Neuron (in vitro differentiated cells): ENCODE data around the gene BZW2.
"Not testable (repeated sequence)": the region's sequence is repeated elsewhere in the genome, so short reads cannot be mapped to it uniquely, and the experiment has no call there.

Source experiments
- H2AFZ ChIP-seq: one replicate; pipeline ENCODE4 v1.6.1; 2013; ENCODE audit warnings: low read depth, mild to moderate bottlenecking, inconsistent platforms, low read length, moderate library complexity
- H3K27me3 ChIP-seq: one replicate; pipeline ENCODE4 v1.6.1; 2013; ENCODE audit warnings: low read length; ENCODE audit not compliant: insufficient read depth
- H3K36me3 ChIP-seq: one replicate; pipeline ENCODE4 v1.6.1; 2013; ENCODE audit warnings: low read length; ENCODE audit not compliant: insufficient read depth
- H3K4me1 ChIP-seq: one replicate; pipeline ENCODE4 v1.6.1; 2013; ENCODE audit warnings: low read length; ENCODE audit not compliant: insufficient read depth
- H3K4me3 ChIP-seq: 2 replicates; pipeline ENCODE4 v1.5.1; 2013; ENCODE audit warnings: mild to moderate bottlenecking, low read length, moderate library complexity
- H3K9me3 ChIP-seq: one replicate; pipeline ENCODE4 v1.6.1; 2013; ENCODE audit warnings: low read length

Gene BZW2

DNA sequence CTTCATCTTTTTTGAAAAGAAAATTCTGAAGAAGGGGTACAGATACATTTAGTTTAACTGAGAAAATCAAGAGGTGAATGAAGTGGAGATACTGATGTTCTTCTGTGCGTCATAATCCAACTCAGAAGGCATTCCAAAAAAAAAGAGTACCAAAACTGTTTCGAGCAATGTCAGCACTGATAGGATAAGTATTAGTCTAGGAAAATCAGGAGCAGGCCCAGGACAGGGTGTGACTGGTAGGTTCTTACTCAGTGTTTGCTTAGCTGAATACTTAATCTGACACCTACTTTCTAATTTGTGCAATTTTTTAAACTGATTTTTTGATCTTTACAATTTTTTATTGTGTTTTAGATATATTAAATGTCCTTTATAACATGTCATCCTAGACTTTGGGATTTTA, 4.3 kb downstream of the BZW2 start:
- Histone ChIP-seq H3K4me3 (no peak overlapping the region), H2AFZ (no peak overlapping the region), H3K36me3 (no peaks in the 10 kb centered on the region), H3K9me3 (no peaks in the 10 kb centered on the region), H3K27me3 (no peaks in the 10 kb centered on the region), H3K4me1 (peaks cover 26% of the 10 kb centered on the region)

DNA sequence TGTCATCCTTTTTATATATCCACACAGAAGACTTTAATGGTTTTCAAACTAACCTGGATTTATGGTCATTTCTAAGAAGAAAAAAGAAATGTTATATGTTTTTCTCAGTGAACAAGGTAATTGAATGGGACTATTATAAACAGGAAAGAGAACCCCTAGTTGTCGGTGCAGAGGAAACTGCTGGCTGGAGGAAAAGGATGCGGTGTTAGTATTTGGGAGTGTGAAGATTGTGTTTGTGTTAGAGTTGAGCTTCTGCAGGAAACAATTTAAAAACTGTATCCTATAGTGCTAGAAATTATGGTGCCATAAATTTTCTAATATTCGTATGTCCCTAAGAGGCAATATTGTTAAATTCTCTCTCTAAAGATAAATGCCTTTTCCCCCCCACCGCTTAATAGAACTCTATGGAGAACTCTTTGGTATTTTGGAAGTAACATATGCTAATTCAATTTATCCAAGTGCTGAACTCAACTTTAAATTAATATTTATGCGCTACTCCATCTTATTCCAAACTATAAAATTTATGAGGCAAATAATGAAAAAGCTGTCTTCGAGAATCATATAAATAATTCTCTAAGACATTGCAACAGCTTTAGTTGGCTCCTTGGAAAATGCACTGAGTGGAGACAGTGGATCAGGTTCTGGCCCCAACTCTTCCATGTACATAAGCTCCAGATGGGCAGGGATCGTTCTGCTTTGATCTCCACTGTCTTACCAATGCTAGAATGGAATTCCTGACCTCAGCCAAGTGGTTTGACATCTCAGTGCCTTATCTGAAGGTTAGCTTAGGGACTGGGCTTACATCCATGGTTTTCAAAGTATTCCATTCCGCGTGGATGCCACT, 5.6 kb downstream of the BZW2 start:
- Histone ChIP-seq H3K4me1 (peaks cover 26% of the 10 kb centered on the region), H3K27me3 (no peaks in the 10 kb centered on the region), H2AFZ (no peak overlapping the region), H3K36me3 (no peaks in the 10 kb centered on the region), H3K4me3 (no peak overlapping the region), H3K9me3 (no peaks in the 10 kb centered on the region)

- Histone ChIP-seq H3K4me1 (peaks cover 22% of the 10 kb centered on the region), H3K9me3 (no peaks in the 10 kb centered on the region), H3K36me3 (no peaks in the 10 kb centered on the region), H3K4me3 (no peak overlapping the region), H2AFZ (no peak overlapping the region), H3K27me3 (no peaks in the 10 kb centered on the region)
These were observed 6.2 kb downstream of the BZW2 start for GRCh38 chr7:16652240-16652583.

- no peaks in the 10 kb centered on the region for H3K36me3 ChIP-seq
- peaks cover 15% of the 10 kb centered on the region for H3K4me1 ChIP-seq
- no peaks in the 10 kb centered on the region for H3K27me3 ChIP-seq
- H3K9me3 ChIP-seq: no peaks in the 10 kb centered on the region
- H3K4me3 ChIP-seq: no peak overlapping the region
- no peak overlapping the region for H2AFZ ChIP-seq
These were observed 6.9 kb downstream of the BZW2 start for GRCh38 chr7:16652888-16653287.

- no peaks in the 10 kb centered on the region for H3K4me1 ChIP-seq
- no peak overlapping the region for H3K4me3 ChIP-seq
- H3K36me3 ChIP-seq: no peaks in the 10 kb centered on the region
- H2AFZ ChIP-seq: no peak overlapping the region
- no peaks in the 10 kb centered on the region for H3K27me3 ChIP-seq
- no peaks in the 10 kb centered on the region for H3K9me3 ChIP-seq
These were observed 9.4 kb downstream of the BZW2 start for GRCh38 chr7:16655394-16655793.

- Histone ChIP-seq H3K36me3 (no peaks in the 10 kb centered on the region), H3K4me3 (no peak overlapping the region), H3K4me1 (no peaks in the 10 kb centered on the region), H3K9me3 (no peaks in the 10 kb centered on the region), H2AFZ (no peak overlapping the region), H3K27me3 (no peaks in the 10 kb centered on the region)
These were observed 10.2 kb downstream of the BZW2 start for GRCh38 chr7:16656141-16656540.

GRCh38 chr7:16657656-16658279, 11.8 kb downstream of the BZW2 start:
- H3K4me3 ChIP-seq: no peak overlapping the region
- H3K27me3 ChIP-seq: no peaks in the 10 kb centered on the region
- H3K9me3 ChIP-seq: no peaks in the 10 kb centered on the region
- no peaks in the 10 kb centered on the region for H3K36me3 ChIP-seq
- no peak overlapping the region for H2AFZ ChIP-seq
- no peaks in the 10 kb centered on the region for H3K4me1 ChIP-seq

- H3K4me1 ChIP-seq, H3K27me3 ChIP-seq, H2AFZ ChIP-seq, H3K9me3 ChIP-seq, H3K36me3 ChIP-seq, H3K4me3 ChIP-seq: not testable (repeated sequence)
These were observed 14.0 kb downstream of the BZW2 start for GRCh38 chr7:16659854-16660497.

DNA sequence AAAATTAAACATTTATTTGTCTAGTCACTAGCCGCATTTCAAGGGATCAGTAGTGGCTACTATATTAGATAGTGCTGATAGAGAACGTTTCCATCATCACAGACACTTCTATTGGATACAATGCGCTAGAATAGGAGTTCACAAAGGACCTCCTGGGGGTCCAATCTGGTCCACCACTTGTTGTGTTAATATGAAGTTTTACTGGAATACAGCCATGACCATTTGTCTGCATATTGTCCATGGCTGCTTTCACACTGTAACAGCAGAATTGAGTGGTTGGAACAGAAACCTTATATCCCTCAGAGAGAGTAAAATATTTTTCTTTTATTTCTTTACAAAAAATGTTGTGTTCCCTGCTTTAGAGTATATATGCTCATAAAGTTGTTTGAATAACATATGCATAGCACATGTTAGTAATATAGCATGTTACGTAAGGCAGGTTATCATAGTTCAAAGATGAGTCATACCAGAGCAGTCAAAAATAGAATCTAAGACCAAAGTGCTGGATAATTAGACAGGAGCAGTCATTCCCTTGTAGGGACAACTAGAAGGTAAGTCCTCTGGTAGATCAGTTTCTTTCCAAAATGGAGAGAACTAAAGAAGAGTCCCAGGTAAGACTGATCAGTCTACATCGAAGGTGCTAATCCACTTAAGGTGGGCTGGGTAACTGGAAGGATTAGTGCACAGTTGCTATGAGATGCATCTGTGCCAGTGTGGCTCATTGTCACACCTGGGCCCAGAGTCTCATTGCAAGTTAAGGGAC, 14.9 kb downstream of the BZW2 start:
- peaks cover 3% of the 10 kb centered on the region for H3K36me3 ChIP-seq

DNA sequence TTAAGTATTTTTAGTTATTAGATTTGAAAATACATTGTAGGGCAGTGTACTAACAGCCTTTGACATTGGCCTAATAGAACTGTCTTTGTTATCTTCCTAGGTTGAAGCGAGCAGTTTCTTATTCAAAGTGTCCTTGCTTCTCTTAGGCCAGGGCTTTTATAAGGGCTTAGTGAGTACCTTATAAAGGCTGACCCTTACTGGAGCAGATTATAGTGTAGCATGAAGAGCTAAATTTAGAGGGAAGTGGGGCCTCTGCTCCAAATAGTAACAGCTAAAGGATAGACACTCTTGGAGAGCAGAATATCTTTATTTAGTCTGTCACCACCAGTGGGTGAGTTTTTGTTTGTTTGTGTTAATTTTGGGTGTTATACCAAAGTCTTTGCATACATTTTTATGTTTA, 15.9 kb downstream of the BZW2 start:
- Histone ChIP-seq H3K36me3 (peaks cover 9% of the 10 kb centered on the region), H3K27me3 (no peaks in the 10 kb centered on the region), H3K9me3 (no peaks in the 10 kb centered on the region), H3K4me1 (no peaks in the 10 kb centered on the region), H2AFZ (no peak overlapping the region), H3K4me3 (no peak overlapping the region)

More for the DNA sequence above, 14.9 kb downstream of the BZW2 start:
- H3K4me1 ChIP-seq: no peaks in the 10 kb centered on the region
- no peaks in the 10 kb centered on the region for H3K9me3 ChIP-seq
- H2AFZ ChIP-seq: no peak overlapping the region
- H3K4me3 ChIP-seq: no peak overlapping the region
- H3K27me3 ChIP-seq: no peaks in the 10 kb centered on the region

DNA sequence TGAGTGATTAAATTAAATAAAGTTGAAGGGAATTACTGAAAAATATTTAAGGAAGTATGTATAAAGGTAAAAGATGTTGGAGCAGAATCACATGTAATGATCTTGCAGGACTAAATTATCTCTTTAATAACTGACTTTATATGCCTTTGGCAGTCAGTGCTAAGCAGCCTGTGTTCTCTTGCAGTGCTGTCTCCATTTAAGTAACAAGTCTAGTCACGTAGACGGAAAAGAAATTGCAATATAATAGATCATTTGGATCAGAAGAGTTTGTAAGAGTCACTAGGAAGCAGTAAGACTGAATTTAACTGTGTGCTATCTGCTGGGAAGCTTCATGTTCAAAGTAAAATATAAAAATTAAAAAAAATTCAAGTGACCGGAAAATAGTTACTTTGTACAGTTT, 21.4 kb downstream of the BZW2 start:
- Histone ChIP-seq H3K36me3 (peaks cover 18% of the 10 kb centered on the region), H3K4me1 (peaks cover 8% of the 10 kb centered on the region), H3K27me3 (no peaks in the 10 kb centered on the region), H3K9me3 (no peaks in the 10 kb centered on the region), H2AFZ (no peak overlapping the region), H3K4me3 (no peak overlapping the region)

DNA sequence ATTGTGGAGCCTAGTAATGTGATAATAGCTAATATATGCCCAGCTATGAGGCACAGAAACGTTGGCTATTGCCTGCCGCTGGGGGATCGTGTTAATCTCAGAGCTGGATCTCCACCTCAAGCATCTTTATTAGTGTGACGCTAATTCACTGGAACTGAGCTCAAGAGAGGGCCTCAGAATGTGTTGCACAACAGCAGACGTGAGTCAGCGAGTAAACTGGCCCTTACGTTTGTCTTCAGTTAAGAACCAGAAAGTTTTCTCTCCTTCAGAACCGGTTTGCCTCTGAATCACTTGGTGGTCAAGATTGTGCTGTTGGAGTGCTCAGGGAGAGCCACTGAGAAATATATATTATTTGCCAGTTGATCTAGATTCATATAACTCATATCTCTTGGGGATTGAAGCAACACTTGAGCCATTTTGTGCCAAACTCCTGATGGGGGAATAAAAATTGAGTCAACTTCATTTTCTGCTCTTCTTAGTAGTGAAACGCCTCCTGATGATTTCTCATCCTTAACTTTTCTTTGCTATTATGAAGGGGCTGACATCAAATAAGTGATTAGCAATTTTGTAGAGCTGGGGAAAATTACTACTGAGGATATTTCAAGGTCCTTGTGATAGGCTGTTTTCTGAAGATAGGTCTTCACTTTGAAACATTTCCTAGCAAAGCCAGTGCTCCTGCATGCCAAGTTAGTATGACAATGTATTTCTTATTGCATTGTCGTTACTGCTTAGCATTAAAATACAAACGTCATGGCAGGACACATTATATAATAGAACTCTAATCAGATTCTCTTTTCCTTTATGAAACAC, 22.3 kb downstream of the BZW2 start:
- Histone ChIP-seq H3K9me3 (peaks cover 2% of the 10 kb centered on the region), H3K27me3 (no peaks in the 10 kb centered on the region), H3K4me1 (peaks cover 8% of the 10 kb centered on the region), H2AFZ (no peak overlapping the region), H3K4me3 (no peak overlapping the region), H3K36me3 (peaks cover 20% of the 10 kb centered on the region)
